ENCODE data around the gene RYR2. TPM values are rescaled to one million over a fixed set of nuclear protein-coding genes. Genes with fewer than 3 reads are reported as not detected.

RYR2 gene
- polyA plus RNA-seq, 1 experiment = not detected

DNA sequence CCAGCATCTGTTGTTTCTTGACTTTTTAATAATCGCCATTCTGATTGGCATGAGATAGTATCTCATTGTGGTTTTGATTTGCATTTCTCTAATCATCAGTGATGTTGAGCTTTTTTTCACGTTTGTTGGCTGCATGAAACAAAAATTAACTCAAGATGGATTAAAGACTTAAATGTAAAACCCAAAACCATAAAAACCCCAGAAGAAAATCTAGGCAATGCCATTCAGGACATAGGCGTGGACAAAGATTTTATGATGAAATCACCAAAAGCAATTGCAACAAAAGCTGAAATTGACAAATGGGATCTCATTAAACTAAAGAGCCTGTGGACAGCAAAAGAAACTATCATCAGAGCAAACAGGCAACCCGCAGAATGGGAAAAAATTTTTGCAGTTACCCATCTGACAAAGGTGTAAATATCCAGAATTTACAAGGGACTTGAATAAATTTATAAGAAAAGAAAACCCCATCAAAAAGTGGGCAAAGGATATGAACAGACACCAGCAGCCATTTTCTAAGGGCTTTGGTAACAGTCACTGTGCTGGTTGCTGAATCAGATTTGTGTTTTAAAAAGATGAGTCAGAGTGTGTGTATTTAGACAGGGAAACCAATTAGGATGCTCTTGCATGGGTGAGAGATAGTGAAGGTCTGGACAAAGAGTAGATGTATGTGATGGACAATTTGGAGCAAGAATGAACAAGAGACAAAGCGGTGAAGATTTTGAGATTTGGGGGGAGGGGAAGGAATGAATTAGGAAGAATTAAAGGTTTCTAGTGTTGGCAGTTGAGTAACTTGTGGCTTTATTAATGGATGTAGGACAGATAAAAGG, 110.7 kb downstream of the RYR2 start:
- H3K27me3 ChIP-seq (ENCODE audit: control insufficient read depth, insufficient read depth, low read length) = no peaks in the 10 kb centered on the region
- no peaks in the 10 kb centered on the region; the same call in 1 of the 2 replicates for H3K9me3 ChIP-seq (ENCODE audit: control insufficient read depth, insufficient read depth, low read length)
- no peak overlapping the region for H3K4me3 ChIP-seq (ENCODE audit: low read depth, low read length)
- TF ChIP-seq, protein P1, sequence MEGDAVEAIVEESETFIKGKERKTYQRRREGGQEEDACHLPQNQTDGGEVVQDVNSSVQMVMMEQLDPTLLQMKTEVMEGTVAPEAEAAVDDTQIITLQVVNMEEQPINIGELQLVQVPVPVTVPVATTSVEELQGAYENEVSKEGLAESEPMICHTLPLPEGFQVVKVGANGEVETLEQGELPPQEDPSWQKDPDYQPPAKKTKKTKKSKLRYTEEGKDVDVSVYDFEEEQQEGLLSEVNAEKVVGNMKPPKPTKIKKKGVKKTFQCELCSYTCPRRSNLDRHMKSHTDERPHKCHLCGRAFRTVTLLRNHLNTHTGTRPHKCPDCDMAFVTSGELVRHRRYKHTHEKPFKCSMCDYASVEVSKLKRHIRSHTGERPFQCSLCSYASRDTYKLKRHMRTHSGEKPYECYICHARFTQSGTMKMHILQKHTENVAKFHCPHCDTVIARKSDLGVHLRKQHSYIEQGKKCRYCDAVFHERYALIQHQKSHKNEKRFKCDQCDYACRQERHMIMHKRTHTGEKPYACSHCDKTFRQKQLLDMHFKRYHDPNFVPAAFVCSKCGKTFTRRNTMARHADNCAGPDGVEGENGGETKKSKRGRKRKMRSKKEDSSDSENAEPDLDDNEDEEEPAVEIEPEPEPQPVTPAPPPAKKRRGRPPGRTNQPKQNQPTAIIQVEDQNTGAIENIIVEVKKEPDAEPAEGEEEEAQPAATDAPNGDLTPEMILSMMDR (IDR thresholded peaks at IDR 0.05; ENCODE audit: low read depth, low read length) = no peak
- no peak overlapping the region for H3K27ac ChIP-seq (ENCODE audit: low read depth, low read length)
- POLR2A ChIA-PET = no interaction called here
- CTCF ChIA-PET = no interaction called here
- no peak for DNase-seq (ENCODE audit: low read depth, low spot score)

DNA sequence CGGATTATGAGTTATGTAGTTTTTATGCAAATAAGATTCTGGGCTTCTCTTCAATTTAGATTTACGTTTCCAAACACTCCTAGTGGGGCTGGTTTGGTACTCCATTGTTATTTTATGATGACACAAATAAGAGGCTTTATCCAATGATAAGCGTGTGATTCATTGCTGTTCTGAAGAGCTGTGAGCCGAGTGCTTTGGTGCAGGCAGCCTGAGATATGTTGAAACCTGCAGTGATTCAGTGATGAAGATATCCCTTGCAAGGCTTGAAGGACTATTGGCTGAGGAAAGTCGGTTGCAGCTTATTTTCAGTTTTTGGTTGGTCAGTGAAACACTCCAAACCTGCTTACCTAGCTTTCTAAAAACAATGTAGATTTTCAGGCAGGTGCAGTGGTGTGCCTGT, 112.2 kb downstream of the RYR2 start:
- H3K4me3 ChIP-seq (ENCODE audit: low read depth, low read length) = no peak overlapping the region
- ChIA-PET POLR2A (no interaction called here), CTCF (no interaction called here)
- no peaks in the 10 kb centered on the region; the same call in 1 of the 2 replicates for H3K9me3 ChIP-seq (ENCODE audit: control insufficient read depth, insufficient read depth, low read length)
- no peak overlapping the region for H3K27ac ChIP-seq (ENCODE audit: low read depth, low read length)
- H3K27me3 ChIP-seq (ENCODE audit: control insufficient read depth, insufficient read depth, low read length) = no peaks in the 10 kb centered on the region
- no peak for DNase-seq (ENCODE audit: low read depth, low spot score)
- TF ChIP-seq, protein P1 (IDR thresholded peaks at IDR 0.05; ENCODE audit: low read depth, low read length) = no peak

DNA sequence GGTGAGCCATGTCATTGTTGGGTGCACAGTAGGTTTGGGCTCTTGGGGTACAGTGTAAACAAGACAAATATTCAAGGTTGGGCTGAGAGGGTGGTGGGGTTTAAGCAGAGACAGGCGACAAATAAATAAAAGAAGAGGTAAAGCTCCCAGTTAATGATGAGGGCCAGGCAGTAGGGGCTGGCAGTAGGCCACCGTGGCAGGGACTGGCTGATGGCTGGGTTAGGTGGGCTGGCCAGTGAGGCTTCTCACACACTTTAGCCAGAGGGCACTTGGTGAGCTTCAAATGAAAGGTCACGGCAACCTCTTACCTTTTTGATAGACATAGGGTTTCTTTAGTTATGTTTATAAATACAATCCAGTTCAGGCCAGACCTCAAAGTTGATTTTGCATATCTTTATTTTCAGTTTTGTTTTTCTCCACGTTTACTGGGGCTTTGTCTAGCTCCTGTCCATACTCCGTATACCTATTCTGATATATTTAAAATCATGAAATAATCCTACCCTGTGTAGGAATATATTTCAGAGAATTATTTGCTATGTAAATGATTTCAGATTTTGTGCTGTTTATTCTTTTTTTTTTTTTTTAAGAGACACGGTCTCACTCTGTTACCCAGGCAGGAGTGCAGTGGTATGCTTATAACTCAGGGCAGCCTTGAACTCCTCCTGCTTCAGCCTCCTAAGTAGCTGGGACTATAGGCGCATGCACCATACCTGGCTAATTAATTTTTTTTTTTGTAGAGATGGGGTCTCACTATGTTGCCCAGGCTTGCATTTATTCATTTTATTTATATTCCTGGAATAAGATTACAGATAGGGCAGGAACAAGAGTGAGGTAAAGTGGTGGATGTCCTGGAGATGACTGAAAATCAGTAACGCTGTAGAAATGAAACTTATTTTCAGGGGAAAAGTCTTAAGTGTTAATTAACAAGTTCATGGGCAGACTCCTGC, 122.7 kb downstream of the RYR2 start:
- ChIA-PET POLR2A (no interaction called here), CTCF (no interaction called here)
- no peaks in the 10 kb centered on the region for H3K27me3 ChIP-seq (ENCODE audit: control insufficient read depth, insufficient read depth, low read length)
- no peak overlapping the region for H3K4me3 ChIP-seq (ENCODE audit: low read depth, low read length)
- peaks cover 4% of the 10 kb centered on the region; the same call in 1 of the 2 replicates for H3K9me3 ChIP-seq (ENCODE audit: control insufficient read depth, insufficient read depth, low read length)
- no peak overlapping the region for H3K27ac ChIP-seq (ENCODE audit: low read depth, low read length)
- no peak for DNase-seq (ENCODE audit: low read depth, low spot score)
- TF ChIP-seq, protein P1 (IDR thresholded peaks at IDR 0.05; ENCODE audit: low read depth, low read length) = no peak

DNA sequence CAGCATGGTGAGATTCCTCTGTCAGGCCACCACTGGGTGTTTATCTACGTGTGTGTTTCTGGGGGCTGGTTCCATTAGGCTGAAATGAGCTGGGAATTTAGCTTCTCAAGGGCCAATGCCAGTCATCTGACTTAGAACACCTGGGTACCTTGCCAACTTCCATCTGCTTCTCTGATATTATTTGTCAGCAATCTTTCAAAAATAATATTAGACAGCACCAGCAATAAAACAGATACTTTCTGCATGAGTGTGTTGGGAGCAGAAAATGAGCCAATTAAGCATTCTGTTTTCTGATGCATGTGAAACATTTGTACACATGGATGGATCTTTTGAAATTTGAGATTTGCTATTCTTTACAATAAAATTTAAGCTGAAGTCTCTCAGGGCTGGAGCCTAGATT, 124.1 kb downstream of the RYR2 start:
- CTCF ChIA-PET = no interaction called here
- Histone ChIP-seq H3K4me3 (ENCODE audit: low read depth, low read length) (no peak overlapping the region), H3K27ac (ENCODE audit: low read depth, low read length) (no peak overlapping the region), H3K9me3 (ENCODE audit: control insufficient read depth, insufficient read depth, low read length) (peaks cover 4% of the 10 kb centered on the region; the same call in 1 of the 2 replicates), H3K27me3 (ENCODE audit: control insufficient read depth, insufficient read depth, low read length) (no peaks in the 10 kb centered on the region)
- DNase-seq (ENCODE audit: low read depth, low spot score) = no peak
- POLR2A ChIA-PET = no interaction called here
- TF ChIP-seq, protein P1 (IDR thresholded peaks at IDR 0.05; ENCODE audit: low read depth, low read length) = no peak

All from AG04450 (cell line).